Fibroblast of peridontal ligament (primary cell): Measurements from ENCODE around the gene LY6G6C.

Experiments
- DNase-seq: peaks from one replicate; pipeline ENCODE4 v3.0.0-alpha.2; 2010; ENCODE audit errors: extremely low read depth

The LY6G6C gene

DNA sequence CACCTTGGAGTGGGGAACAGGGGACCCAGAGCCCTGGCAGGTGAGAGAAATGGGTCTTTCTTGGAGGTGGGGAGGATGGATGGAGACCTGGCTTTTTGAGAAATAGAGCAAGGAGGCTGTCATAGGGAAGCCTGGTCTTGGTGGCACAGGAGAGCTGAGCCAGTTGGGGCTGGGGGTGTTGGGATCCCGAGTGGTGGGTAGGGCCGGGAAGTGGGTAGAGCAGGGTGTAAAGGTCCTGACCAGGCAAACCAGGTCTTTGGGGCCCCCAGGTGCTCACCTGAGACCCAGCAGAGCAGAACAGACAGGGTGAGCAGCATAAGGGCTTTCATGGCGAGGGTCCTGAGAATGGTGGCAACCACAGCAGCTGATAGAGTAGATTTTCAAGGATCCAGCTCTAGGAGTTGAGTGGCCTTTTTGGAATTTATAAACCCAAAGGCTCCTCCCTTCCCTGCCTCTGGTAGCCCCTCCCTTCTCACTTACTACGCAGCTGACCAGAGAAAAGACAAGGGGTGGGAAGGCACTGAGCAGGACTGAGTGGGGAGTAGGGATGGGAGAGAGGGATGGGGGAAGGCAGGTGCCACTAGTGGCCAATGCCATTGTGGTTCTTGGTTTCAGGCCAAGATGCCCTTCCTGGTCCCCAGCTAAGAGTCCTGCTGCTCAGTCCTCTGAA lies at the start of gene LY6G6C:
Gene LY6G6C, minus strand, starts transcription at position 396 of the 670 bp plus-strand sequence. Its CDS starts 67 bp downstream, at position 329.
- no peak for DNase-seq

- DNase-seq = no peak
Observed at GRCh38 chr6:31770860-31771259, 49.3 kb upstream of the LY6G6C start.

- peak; percentile 29 for DNase-seq
Observed at GRCh38 chr6:31769684-31770371, 48.3 kb upstream of the LY6G6C start.

GRCh38 chr6:31768363-31769257 lies 47.1 kb upstream of the LY6G6C start:
- DNase-seq = no peak

DNA sequence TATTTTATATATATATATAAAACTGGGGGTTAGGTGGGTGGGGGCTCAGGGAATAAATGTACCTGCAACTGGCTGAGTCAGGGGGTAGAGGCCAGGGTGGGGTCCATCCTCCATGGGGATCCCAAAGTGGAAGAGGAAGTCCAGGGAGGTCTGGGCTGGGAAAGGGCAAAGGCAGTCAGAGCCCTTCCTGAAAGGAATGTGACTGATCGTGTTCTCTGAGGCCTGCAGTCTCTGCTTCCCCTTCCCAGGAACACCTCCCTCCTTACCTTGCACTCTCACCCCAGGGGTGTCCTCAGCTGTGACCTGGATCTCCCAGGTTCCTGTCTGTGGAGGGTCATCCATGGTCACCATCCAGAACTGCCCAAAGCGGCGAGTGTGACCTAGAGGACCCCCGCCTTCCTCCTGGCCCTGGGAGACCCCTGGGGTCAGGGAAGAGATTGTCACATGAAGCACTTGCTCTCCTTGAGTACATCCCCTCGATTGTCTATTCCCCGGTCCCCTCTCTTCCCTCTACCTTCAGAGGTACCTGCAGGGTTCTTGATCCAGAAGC lies 45.6 kb upstream of the LY6G6C start:
- DNase-seq = no peak

- DNase-seq = no peak
Observed at GRCh38 chr6:31765910-31766794, 44.6 kb upstream of the LY6G6C start.

DNA sequence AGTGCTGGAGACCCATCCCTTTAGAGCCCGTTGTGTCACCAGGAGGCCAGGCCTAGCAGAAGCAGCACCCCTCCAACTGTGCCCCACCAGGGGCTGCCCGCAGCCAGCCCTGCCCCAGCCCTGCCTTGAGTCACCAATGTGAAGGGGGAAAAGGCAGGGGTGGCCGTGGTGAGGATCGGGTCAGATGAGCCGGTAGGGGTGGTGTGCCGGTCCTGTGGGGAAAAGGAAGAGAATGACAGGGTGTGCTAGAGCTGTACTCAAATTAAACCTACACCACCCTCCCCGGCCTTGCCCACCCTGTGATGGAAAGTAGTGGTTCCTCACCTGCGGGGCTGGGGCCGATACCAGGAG lies 44.0 kb upstream of the LY6G6C start:
- no peak for DNase-seq

DNA sequence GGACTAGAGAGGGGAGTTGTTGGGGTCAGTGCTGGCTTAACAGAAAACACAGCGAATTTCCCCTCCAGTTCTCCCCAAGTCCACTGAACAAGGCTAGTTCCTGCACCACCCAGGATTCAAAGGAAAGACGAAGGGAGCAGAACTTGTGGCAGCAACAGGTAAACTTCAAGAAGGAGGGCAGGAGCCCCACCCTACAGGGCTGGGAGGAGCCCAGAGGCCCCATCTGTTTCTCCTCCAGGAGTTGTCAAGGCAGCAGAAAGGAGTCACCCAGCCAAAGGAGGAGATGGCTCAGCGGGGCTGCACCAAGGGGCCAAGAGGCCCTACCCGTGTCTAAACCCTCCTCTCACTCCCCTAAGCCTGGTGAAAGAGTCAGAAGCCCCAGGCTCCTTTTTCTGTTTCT lies 42.7 kb upstream of the LY6G6C start:
- DNase-seq = no peak

- peak; percentile 70 for DNase-seq
Observed at GRCh38 chr6:31763619-31763940, 42.0 kb upstream of the LY6G6C start.

- DNase-seq = no peak
Observed at GRCh38 chr6:31762878-31763618, 41.5 kb upstream of the LY6G6C start.

GRCh38 chr6:31762356-31762755 lies 40.8 kb upstream of the LY6G6C start, which contains the start of gene SAPCD1:
Gene SAPCD1 (plus strand): TSS chr6:31762656. CDS start chr6:31763055, 399 bp downstream.
- no peak for DNase-seq

DNA sequence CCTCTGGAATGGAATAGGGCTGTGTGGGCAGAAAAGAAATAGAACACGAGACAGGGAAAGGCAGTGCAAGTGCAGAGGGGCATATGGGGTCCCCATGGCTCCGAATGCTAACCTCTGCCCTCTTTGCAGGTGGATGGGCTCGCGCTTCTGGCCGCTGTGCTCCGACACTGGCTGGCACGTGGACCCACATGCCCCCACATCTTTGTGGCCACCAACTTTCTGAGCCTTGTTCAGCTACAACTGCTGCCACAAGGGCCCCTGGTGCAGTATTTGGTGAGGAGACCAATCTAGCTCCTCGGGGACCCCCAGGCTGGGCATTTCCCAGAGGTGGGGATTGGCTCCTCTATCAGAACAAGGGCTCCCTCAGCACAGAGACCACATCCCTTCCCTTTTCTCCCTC lies 39.8 kb upstream of the LY6G6C start:
- no peak for DNase-seq

GRCh38 chr6:31760790-31761189 lies 39.2 kb upstream of the LY6G6C start:
- no peak for DNase-seq

- DNase-seq = no peak
Observed at GRCh38 chr6:31758281-31758680, 36.7 kb upstream of the LY6G6C start.

- DNase-seq = peak; percentile 76
Observed at GRCh38 chr6:31752739-31753319, 31.3 kb upstream of the LY6G6C start.

GRCh38 chr6:31750411-31751022 lies 29.0 kb upstream of the LY6G6C start:
- no peak for DNase-seq

DNA sequence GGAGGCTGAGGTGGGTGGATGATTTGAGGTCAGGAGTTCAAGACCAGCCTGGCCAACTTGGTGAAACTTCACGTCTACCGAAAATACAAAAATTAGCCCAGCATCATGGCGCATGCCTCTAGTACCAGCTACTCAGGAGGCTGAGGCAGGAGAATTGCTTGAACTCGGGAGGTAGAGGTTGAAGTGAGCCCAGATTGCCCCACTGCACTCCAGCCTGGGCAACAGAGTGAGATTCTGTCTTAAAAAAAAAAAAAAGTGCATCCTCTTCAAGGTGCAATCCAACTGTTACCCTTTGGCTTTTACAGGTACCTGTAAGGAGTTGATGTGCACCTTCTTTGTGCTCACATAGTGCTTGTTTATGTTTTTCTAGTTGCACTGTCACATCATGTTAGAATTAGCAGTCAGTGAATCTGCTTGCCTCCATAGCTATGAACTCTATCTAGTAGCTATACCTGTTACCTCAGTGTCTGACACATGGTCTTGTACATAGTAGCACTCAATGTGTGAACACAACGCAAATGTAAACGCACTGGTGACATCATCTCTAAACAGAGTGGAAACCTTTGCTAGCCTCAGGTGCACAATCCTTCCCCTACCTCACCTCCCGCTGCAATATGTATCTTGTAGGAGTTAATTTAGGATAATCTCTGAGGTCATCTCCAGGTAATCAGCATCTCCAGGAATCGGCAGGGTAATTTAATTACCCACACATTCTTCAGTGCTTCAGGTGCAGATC lies 27.9 kb upstream of the LY6G6C start:
- DNase-seq = no peak

GRCh38 chr6:31744422-31744821 lies 22.9 kb upstream of the LY6G6C start:
- no peak for DNase-seq

DNA sequence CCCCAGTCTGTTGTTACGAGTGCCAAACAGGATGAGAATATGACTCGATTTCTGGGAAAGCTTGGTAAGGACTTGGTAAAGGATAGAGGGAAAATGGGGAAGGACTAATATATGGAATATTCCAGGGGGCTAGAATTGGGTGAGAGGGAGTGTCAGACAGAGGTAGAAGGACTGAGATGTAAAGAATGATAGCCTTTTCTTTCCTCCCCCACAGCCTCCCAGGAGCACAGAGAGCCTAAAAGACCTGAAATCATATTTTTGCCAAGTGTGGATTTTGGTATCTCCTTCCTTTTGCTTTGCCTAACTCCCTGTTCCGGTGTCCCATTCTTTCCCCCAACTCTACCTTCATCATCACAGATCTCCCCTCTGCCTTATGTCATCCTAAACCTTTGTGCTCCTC lies 21.3 kb upstream of the LY6G6C start:
- DNase-seq = no peak
